Measurements from ENCODE around the gene PRDM13. TPM values are rescaled to one million over a fixed set of nuclear protein-coding genes. Genes with fewer than 3 reads are reported as not detected.
"Not testable (repeated sequence)": the region's sequence is repeated elsewhere in the genome, so short reads cannot be mapped to it uniquely, and the experiment has no call there.

The PRDM13 gene
- total RNA-seq, 1 donor = not detected

GRCh38 chr6:99590728-99591672, 15.6 kb upstream of the PRDM13 start:
- no peak for TF ChIP-seq CTCF (IDR thresholded peaks at IDR 0.05; ENCODE audit: insufficient read depth, low read length)
- H3K4me3 ChIP-seq (ENCODE audit: low read depth, low read length) = no peak overlapping the region
- no peak for DNase-seq (ENCODE audit: low read depth)

DNA sequence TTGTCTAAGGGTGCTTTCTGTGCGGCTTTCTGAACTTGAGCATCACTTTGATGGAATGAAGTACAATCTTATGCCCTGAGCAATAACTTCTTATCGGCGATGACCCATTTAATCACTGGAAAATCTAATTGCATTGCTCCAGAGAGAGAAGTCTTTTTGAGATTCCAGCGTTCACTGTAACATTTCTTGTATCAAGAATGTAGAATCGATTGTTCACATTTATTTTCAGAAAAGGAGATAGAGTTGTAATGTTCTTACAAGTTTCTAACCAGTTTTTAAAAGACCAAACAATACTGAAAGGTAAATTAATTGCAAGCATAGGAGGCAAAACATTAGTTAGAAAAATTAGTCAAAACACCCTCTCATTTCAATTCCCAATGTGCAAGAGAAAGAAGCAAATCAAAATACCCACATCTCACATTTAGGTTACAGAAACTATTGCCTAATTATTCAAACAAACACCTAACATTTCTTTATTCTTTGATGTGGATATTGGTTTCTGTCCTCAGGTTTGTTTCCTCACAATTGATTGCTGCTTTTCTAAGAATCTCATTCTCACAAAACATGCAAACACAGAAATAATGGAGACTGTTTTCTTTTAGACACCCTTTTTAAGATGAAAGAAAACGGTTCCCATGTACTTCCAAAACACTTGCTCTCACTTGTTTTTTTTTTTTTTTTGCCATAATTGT, 14.8 kb upstream of the PRDM13 start:
- TF ChIP-seq CTCF (IDR thresholded peaks at IDR 0.05; ENCODE audit: insufficient read depth, low read length) = no peak

DNA sequence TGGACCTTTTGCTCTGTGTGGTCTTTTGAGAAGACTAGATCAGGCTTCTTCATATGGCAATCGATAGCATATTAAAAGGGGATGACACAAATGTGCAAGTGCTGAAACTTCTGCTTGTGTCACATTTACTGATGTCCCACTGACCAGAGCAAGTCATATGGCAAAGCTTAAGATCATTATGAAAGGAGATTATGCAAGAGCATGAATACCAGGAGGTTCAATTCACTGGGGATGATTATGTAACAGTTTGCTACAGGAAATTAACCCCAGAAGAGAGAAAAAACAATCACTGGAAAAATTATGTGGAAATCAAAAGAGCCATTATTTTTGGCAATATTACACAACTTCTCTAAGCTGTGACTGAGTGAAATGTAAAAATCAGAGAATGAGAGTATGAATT, 13.7 kb upstream of the PRDM13 start:
- peak; percentile 46 for DNase-seq (ENCODE audit: low read depth)
- no peak overlapping the region for H3K4me3 ChIP-seq (ENCODE audit: low read depth, low read length)
- no peak for TF ChIP-seq CTCF (IDR thresholded peaks at IDR 0.05; ENCODE audit: insufficient read depth, low read length)

More for the DNA sequence above, 14.8 kb upstream of the PRDM13 start:
- H3K4me3 ChIP-seq (ENCODE audit: low read depth, low read length) = no peak overlapping the region
- DNase-seq (ENCODE audit: low read depth) = no peak

DNA sequence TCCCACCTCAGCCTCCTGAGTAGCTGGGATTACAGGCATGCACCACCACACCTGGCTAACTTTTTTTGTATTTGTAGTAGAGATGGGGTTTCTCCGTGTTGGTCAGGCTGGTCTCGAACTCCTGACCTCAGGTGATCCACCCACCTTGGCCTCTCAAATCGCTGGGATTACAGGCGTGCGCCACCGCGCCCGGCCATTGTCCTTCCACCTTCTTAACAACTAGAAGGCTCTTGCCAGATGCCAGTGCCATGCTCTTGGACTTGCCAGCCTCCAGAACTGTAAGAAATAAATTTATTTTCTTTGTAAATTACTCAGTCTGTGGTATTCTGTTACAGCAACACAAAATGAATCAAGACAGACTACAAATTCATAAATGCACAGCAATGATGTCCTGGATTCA, 11.9 kb upstream of the PRDM13 start:
- DNase-seq (ENCODE audit: low read depth); H3K4me3 ChIP-seq (ENCODE audit: low read depth, low read length): not testable (repeated sequence)

DNA sequence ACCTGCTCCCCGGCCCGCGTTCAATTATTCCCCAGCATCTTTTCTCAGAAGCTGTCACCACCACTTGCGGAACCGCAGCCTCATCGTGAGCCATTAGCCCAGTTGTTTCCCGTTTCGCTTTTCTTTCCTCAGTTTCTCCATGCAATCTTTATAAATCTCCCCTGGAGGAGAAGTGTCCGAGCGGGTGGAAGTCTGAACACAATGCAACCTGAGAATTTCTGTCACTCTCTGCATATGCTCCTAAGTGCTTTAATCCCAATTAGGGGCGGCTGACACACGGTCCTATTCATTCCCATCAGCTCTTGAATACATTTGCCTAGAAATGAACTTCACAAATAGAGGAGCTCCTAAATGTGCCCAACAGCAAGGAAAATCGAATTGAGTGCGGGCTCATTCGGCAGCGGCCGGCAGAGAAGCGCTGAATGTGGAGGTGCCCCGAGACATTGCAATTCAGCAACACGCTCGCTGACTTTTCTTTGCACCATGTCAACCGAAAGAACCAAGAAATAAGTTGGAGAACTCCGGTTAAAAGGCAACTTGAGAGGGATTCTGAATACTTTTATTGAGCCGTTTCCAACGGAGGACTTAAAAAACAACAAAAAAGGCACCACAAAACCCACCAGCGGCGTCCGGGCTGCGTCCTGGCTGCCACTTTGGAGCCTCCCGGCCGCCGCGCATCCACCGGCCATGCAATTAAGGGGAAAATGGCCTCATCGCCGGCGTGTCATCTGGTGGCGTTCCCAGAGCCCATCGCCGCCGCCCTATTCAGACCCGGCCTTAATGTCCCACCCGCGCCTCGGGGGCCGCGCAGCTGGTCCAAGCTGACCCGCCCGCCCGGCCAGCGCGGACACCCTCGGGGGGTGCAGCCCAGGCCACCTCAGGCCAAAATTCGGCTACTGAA, 3.9 kb upstream of the PRDM13 start:
- no peak for DNase-seq (ENCODE audit: low read depth)
- TF ChIP-seq CTCF (IDR thresholded peaks at IDR 0.05; ENCODE audit: insufficient read depth, low read length) = no peak
- H3K4me3 ChIP-seq (ENCODE audit: low read depth, low read length) = peak overlapping the region; percentile 28

- TF ChIP-seq CTCF (IDR thresholded peaks at IDR 0.05; ENCODE audit: insufficient read depth, low read length) = no peak
Measured at GRCh38 chr6:99603421-99604165, 3.0 kb upstream of the PRDM13 start.

More at GRCh38 chr6:99603421-99604165, 3.0 kb upstream of the PRDM13 start:
- no peak for DNase-seq (ENCODE audit: low read depth)
- peak overlapping the region; percentile 52 for H3K4me3 ChIP-seq (ENCODE audit: low read depth, low read length)

Data from fibroblast of the aortic adventitia (primary cell).